SK-N-SH (cell line): ENCODE data around the gene MEA1.

Experiments
- CTCF ChIP-seq: fragments of 200-600 bp; sonication (generic); IDR thresholded peaks from 2 replicates; pipeline ENCODE4 v1.6.1; 2017; ENCODE audit warnings: antibody characterized with exemption, mild to moderate bottlenecking, moderate library complexity
- EP300 ChIP-seq, 2 experiments: IDR thresholded peaks; 2 replicates each; pipeline versions ENCODE4 v1.4.0 to v1.6.1; 2012; ENCODE audit warnings: borderline replicate concordance in 1 of 2, low read depth in 1 of 2, low read length in 1 of 2
- FOXM1 ChIP-seq: IDR thresholded peaks from 2 replicates; pipeline ENCODE4 v1.4.0; 2012; ENCODE audit warnings: low read depth, mild to moderate bottlenecking
- GABPA ChIP-seq: IDR thresholded peaks from 2 replicates; pipeline ENCODE4 v1.4.0; 2012; ENCODE audit warnings: low read depth, mild to moderate bottlenecking
- MXI1 ChIP-seq: IDR thresholded peaks from 2 replicates; pipeline ENCODE4 v1.6.1; 2012; ENCODE audit warnings: mild to moderate bottlenecking, low read depth, low read length, improper control_type of control experiment
- POLR2AphosphoS5 ChIP-seq: IDR thresholded peaks from 2 replicates; pipeline ENCODE4 v1.6.1; 2012; ENCODE audit warnings: low read depth, low read length
- RFX5 ChIP-seq: IDR thresholded peaks from 2 replicates; pipeline ENCODE4 v1.6.1; 2012; ENCODE audit warnings: mild to moderate bottlenecking, improper control_type of control experiment, low read length
- SMC3 ChIP-seq: IDR thresholded peaks from 2 replicates; pipeline ENCODE4 v1.6.1; 2012; ENCODE audit warnings: low read depth, low read length, improper control_type of control experiment
- YY1 ChIP-seq: IDR thresholded peaks from 2 replicates; pipeline ENCODE4 v1.4.0; 2012; ENCODE audit warnings: low read depth, mild to moderate bottlenecking

GRCh38 chr6:42974919-42975505 is 38.7 kb downstream of the MEA1 start:
- TF ChIP-seq CTCF (no peak), YY1 (no peak), POLR2AphosphoS5 (no peak), FOXM1 (no peak), EP300 (IDR thresholded peaks at IDR 0.05; ENCODE audit: borderline replicate concordance in 1 of 2, low read depth in 1 of 2, low read length in 1 of 2) (no peak), SMC3 (no peak), GABPA (no peak), MXI1 (no peak), RFX5 (no peak)
